Peyer's patch (tissue), 4 donors: ENCODE data around the gene COL16A1. TPM values are rescaled to one million over a fixed set of nuclear protein-coding genes. Genes with fewer than 3 reads are reported as not detected.
A peak's percentile ranks its signal among the peaks of the same experiment; 100 is the strongest.

Source experiments
- DNase-seq, 3 donors: peaks; one replicate each; pipeline ENCODE4 v3.0.0-alpha.2; 2017 to 2019
- H3K27ac ChIP-seq, 4 donors: fragments of 200-600 bp; sonication (generic); one replicate each; pipeline ENCODE4 v1.5.1; 2016 to 2019
- H3K27me3 ChIP-seq, 2 donors: fragments of 200-600 bp; sonication (generic); one replicate each; pipeline ENCODE4 v1.5.1; 2019
- H3K36me3 ChIP-seq, 3 donors: fragments of 200-600 bp; sonication (generic); one replicate each; pipeline ENCODE4 v1.5.1; 2016 to 2019
- H3K4me1 ChIP-seq, 4 donors: fragments of 200-600 bp; sonication (generic); one replicate each; pipeline ENCODE4 v1.5.1; 2016 to 2019
- H3K4me3 ChIP-seq, 4 donors: fragments of 200-600 bp; sonication (generic); 1 replicate in 3 of 4; 2 replicates in 1 of 4; pipeline ENCODE4 v1.5.1; 2016 to 2019; ENCODE audit warnings: mild to moderate bottlenecking in 1 of 4
- H3K9me3 ChIP-seq, 4 donors: fragments of 200-600 bp; sonication (generic); one replicate each; pipeline ENCODE4 v1.5.1; 2016 to 2019; ENCODE audit warnings: mild to moderate bottlenecking in 1 of 4
- POLR2A ChIP-seq, 2 donors: fragments of 450-650 bp; IDR thresholded peaks; one replicate each; pipeline ENCODE4 v1.5.1; 2017; ENCODE audit warnings: antibody characterized with exemption in 2 of 2, mild to moderate bottlenecking in 2 of 2, moderate library complexity in 2 of 2
- total RNA-seq, 4 donors: library from RNA; depleted of rRNA; stranded (reverse); fragments of >200 nt; gene quantifications; one replicate each; pipeline ENCODE4 v1.1.0, GENCODE V29; 2016
- TF ChIP-seq, protein P1 (sequence below), 6 experiments: fragments of 450-650 bp in 4 of 6; fragments of 200-600 bp in 2 of 6; sonication (generic) in 1 of 6; IDR thresholded peaks; one replicate each; pipeline ENCODE4 v1.5.1; 2017 to 2019; ENCODE audit warnings: antibody characterized with exemption in 6 of 6, mild to moderate bottlenecking in 3 of 6, moderate library complexity in 1 of 6

The COL16A1 gene
- total RNA-seq, 4 donors from 2014 or later = 18.2 to 201 (median 58.3) TPM

DNA sequence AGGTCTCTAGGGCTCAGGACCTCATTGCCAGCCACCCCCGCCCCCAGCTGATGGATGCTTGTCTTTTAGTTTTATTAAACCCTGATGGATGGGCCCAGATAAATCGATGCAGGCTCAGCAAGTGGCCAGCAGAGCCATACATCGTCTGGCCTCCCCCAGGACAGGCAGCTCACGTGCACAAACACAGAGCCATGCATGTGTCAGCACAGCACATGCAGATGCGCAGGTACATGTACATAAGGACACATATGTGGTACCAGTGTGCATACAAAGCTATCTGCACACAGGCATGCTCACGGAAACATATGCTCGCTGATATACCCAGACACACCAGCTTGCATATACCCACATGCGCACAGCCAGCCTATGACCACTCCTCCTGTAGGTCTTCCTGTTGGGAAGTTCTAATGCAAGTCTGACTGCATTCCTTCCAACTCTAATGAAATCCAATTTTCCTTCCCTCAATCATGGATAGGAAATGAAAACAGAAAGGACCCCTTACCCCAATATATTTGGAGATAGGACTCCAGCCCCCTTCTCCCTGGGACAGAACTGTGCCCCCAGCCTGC lies 897 bp downstream of the COL16A1 start:
- Histone ChIP-seq H3K27ac (peak overlapping the region in 3 of 4 donors; percentile 72 to 88 (median 85)), H3K4me1 (peaks cover 0 to 35% (median 18%) of the 10 kb centered on the region in 4 donors), H3K4me3 (peak overlapping the region in 2 of 4 donors; percentile 22 to 42), H3K27me3 (no peaks in the 10 kb centered on the region), H3K36me3 (no peaks in the 10 kb centered on the region), H3K9me3 (no peaks in the 10 kb centered on the region)
- DNase-seq = no peak
- TF ChIP-seq, protein P1, sequence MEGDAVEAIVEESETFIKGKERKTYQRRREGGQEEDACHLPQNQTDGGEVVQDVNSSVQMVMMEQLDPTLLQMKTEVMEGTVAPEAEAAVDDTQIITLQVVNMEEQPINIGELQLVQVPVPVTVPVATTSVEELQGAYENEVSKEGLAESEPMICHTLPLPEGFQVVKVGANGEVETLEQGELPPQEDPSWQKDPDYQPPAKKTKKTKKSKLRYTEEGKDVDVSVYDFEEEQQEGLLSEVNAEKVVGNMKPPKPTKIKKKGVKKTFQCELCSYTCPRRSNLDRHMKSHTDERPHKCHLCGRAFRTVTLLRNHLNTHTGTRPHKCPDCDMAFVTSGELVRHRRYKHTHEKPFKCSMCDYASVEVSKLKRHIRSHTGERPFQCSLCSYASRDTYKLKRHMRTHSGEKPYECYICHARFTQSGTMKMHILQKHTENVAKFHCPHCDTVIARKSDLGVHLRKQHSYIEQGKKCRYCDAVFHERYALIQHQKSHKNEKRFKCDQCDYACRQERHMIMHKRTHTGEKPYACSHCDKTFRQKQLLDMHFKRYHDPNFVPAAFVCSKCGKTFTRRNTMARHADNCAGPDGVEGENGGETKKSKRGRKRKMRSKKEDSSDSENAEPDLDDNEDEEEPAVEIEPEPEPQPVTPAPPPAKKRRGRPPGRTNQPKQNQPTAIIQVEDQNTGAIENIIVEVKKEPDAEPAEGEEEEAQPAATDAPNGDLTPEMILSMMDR (IDR thresholded peaks at IDR 0.05) = no peak
- no peak for TF ChIP-seq POLR2A (IDR thresholded peaks at IDR 0.05)

DNA sequence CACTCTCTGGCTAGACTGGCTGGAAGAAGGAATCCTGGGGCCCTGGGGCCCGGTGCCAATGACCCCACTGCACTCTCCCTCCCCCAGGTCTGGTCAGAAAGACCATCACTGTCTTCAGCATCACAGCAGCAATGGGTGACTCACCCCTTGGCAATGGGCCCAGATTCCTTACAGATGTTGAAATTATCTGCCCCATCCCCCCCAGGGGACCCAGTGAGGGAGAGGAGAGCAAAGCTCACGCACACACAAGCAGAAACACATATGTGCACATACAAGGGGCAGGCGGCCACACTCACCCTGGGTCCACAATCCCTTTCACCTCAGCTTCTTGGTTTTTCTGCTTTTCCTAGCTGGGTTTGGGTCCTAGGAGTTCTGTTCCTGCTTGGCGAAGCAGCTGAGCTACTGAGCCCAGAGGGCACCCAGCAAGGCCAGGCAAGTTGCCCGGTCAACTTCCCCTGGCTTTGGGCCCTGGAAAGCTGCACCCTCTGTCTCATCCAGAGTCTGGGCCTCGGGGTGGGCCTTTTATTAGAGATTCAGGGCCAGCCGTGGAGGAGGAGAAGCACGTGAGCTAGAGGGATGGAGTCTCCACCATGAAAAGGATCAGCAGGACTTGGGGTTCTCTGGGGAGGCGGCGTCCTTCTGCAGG lies 2.6 kb downstream of the COL16A1 start:
- peak; percentile 58 to 90 (median 65) for DNase-seq
- H3K27me3 ChIP-seq = no peaks in the 10 kb centered on the region
- no peak overlapping the region for H3K4me3 ChIP-seq
- H3K27ac ChIP-seq = peak overlapping the region; percentile 35 to 85 (median 74)
- no peaks in the 10 kb centered on the region for H3K9me3 ChIP-seq
- TF ChIP-seq POLR2A (IDR thresholded peaks at IDR 0.05) = no peak
- H3K36me3 ChIP-seq = no peaks in the 10 kb centered on the region
- H3K4me1 ChIP-seq = peaks cover 0 to 35% (median 13%) of the 10 kb centered on the region in 4 donors

DNA sequence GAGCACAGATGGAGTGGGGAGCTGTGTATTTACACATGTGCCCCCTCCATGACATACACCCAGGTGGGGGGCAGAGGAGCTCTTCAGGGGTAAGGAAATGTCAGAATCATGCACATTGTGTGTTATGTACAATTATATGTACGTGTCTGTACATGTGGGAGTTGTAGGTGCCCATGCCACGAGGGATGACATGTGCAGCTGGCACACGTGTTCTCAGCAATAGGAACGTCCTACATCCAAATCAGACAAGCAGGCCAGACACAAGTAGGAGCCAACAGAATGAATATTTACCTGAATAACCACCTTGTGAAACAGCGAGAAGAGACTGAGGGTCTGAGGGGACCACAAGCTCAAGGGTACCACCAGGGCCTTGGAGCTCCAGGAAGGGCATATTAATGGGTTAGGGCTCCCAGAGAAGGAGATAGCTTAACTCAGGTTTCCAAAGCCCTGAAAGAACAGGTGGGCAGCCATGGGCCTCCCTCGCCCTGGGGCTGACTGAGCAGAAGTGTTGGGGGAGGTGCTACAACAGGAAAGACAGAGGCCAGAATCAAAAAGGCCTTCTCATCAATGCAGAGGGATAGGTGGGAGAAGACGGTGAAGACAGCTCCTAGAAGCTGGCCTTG lies 3.2 kb downstream of the COL16A1 start:
- no peak for DNase-seq
- Histone ChIP-seq H3K4me1 (peaks cover 0 to 32% (median 13%) of the 10 kb centered on the region in 4 donors), H3K9me3 (no peaks in the 10 kb centered on the region), H3K4me3 (no peak overlapping the region), H3K36me3 (no peaks in the 10 kb centered on the region), H3K27me3 (no peaks in the 10 kb centered on the region), H3K27ac (peak overlapping the region; percentile 35 to 85 (median 74))
- TF ChIP-seq POLR2A (IDR thresholded peaks at IDR 0.05) = no peak
- TF ChIP-seq, protein P1 (IDR thresholded peaks at IDR 0.05) = no peak

DNA sequence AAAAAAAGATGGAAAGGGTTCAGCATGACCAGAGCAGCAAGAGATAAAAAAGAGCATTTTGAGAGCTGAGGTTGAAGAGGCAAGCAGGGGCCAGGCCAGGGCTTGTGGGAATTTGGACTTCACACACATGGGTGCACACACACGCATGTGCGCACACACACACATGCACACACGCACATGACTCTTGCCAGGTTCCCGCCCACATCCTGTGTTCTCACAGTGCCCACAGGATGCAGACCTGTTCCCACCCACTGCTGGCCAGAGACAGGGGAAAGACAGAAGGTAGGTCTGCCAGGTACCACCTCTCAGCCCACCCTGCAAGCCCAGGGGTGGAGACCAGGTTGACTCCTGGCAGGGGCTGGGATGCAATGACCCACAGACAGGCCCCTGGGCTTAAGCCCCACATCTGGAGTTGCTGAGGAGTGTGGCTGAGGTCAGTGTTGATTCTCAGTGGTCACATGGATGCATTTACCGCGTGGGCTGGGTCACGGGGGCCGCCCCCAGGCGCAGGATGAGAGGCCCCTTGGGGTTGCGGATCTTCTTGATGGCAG lies 4.4 kb downstream of the COL16A1 start:
- TF ChIP-seq POLR2A (IDR thresholded peaks at IDR 0.05) = no peak
- TF ChIP-seq, protein P1 (IDR thresholded peaks at IDR 0.05) = no peak
- H3K9me3 ChIP-seq = no peaks in the 10 kb centered on the region
- peak overlapping the region in 1 of 4 donors; percentile 72 for H3K27ac ChIP-seq
- peaks cover 0 to 20% (median 7%) of the 10 kb centered on the region in 4 donors for H3K4me1 ChIP-seq
- H3K36me3 ChIP-seq = no peaks in the 10 kb centered on the region
- DNase-seq = peak in 2 of 3 donors; percentile 74 to 81
- no peak overlapping the region for H3K4me3 ChIP-seq
- no peaks in the 10 kb centered on the region for H3K27me3 ChIP-seq

DNA sequence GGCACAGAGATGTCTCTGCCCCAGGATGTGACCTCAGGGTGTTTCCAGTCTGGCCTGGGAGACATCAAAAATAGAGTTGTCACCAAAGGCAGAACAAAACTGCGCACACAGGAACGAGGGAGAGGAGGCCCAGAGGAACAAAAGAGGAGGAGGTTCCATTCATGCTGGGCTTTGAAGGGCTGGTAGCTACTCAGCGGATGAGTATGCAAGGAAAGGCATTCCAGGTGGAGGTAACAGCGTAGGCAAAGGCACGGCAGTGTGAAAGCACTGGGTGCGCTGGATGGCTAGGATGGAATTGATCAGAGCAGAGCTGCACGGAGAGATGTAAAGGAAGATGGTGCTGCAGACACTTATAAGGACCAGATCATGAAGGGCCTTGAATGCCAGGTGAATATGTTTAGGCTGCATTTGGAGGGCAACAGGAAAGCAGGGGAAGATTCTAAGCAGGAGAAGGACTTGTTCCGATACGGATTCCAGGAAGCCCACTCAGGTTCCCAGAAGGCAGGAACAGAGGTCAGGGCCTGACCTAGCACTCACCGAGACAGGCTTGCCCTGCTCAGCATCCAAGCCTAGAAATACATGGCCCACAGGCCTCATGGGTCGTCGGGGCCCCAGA lies 6.3 kb downstream of the COL16A1 start:
- no peaks in the 10 kb centered on the region for H3K36me3 ChIP-seq
- H3K27me3 ChIP-seq = no peaks in the 10 kb centered on the region
- no peak overlapping the region for H3K4me3 ChIP-seq
- no peak for TF ChIP-seq POLR2A (IDR thresholded peaks at IDR 0.05)
- TF ChIP-seq, protein P1 (IDR thresholded peaks at IDR 0.05) = no peak
- DNase-seq = no peak
- H3K9me3 ChIP-seq = no peaks in the 10 kb centered on the region
- H3K27ac ChIP-seq = no peak overlapping the region
- peaks cover 0 to 13% (median 7%) of the 10 kb centered on the region in 4 donors for H3K4me1 ChIP-seq
